GM23338 (cell line): ENCODE data around the gene CCNB1.

Experiments used
- CREB1 ChIP-seq: fragments of 250-450 bp; sonication (Bioruptor Pico); IDR thresholded peaks from 2 replicates; pipeline ENCODE4 v1.5.0; 2020; ENCODE audit warnings: low read depth, mild to moderate bottlenecking, moderate library complexity
- CTCF ChIP-seq, 2 experiments: fragments of 200-600 bp in 1 of 2; sonication (generic) in 1 of 2; conservative IDR thresholded peaks; 2 replicates each; pipeline versions ENCODE4 v1.5.1 to v1.6.1; 2016 to 2017; ENCODE audit warnings: antibody characterized with exemption in 2 of 2, low read depth in 2 of 2, mild to moderate bottlenecking in 2 of 2, moderate library complexity in 1 of 2
- EZH2 ChIP-seq: fragments of 200-600 bp; sonication (generic); IDR thresholded peaks from one replicate; pipeline ENCODE4 v1.8.0; 2017; ENCODE audit warnings: antibody characterized with exemption, mild to moderate bottlenecking, low read depth; ENCODE audit not compliant: unreplicated experiment
- EZH2phosphoT487 ChIP-seq: fragments of 200-600 bp; sonication (generic); IDR thresholded peaks from one replicate; pipeline ENCODE4 v1.8.1; 2018; ENCODE audit warnings: antibody characterized with exemption; ENCODE audit not compliant: unreplicated experiment
- JUNB ChIP-seq: IDR thresholded peaks from one replicate; pipeline ENCODE4 v1.6.1; 2016; ENCODE audit warnings: antibody characterized with exemption; ENCODE audit not compliant: unreplicated experiment
- NANOG ChIP-seq: IDR thresholded peaks from 2 replicates; pipeline ENCODE4 v1.6.1; 2016; ENCODE audit warnings: antibody characterized with exemption, borderline replicate concordance
- POLR2AphosphoS5 ChIP-seq: IDR thresholded peaks from 2 replicates; pipeline ENCODE4 v1.6.1; 2016; ENCODE audit warnings: antibody characterized with exemption, low read depth
- ZNF331 ChIP-seq: fragments of 250-450 bp; sonication (Bioruptor Pico); IDR thresholded peaks from 2 replicates; pipeline ENCODE4 v1.5.0; 2020; ENCODE audit warnings: low read depth, mild to moderate bottlenecking, moderate library complexity
- TF ChIP-seq, protein P1 (sequence below): IDR thresholded peaks from one replicate; pipeline ENCODE4 v1.6.1; 2018; ENCODE audit warnings: antibody characterized with exemption; ENCODE audit not compliant: unreplicated experiment
- TF ChIP-seq, protein P2 (sequence below): IDR thresholded peaks from 2 replicates; pipeline ENCODE4 v1.6.1; 2016; ENCODE audit warnings: antibody characterized with exemption

GRCh38 chr5:69188811-69189161 is 21.8 kb downstream of the CCNB1 start:
- TF ChIP-seq EZH2 (no peak), CTCF (conservative IDR thresholded peaks at IDR 0.05; ENCODE audit: low read depth in 2 of 2) (no peak), POLR2AphosphoS5 (no peak), NANOG (no peak), CREB1 (no peak), JUNB (no peak), EZH2phosphoT487 (no peak), ZNF331 (no peak)
- TF ChIP-seq, protein P1, sequence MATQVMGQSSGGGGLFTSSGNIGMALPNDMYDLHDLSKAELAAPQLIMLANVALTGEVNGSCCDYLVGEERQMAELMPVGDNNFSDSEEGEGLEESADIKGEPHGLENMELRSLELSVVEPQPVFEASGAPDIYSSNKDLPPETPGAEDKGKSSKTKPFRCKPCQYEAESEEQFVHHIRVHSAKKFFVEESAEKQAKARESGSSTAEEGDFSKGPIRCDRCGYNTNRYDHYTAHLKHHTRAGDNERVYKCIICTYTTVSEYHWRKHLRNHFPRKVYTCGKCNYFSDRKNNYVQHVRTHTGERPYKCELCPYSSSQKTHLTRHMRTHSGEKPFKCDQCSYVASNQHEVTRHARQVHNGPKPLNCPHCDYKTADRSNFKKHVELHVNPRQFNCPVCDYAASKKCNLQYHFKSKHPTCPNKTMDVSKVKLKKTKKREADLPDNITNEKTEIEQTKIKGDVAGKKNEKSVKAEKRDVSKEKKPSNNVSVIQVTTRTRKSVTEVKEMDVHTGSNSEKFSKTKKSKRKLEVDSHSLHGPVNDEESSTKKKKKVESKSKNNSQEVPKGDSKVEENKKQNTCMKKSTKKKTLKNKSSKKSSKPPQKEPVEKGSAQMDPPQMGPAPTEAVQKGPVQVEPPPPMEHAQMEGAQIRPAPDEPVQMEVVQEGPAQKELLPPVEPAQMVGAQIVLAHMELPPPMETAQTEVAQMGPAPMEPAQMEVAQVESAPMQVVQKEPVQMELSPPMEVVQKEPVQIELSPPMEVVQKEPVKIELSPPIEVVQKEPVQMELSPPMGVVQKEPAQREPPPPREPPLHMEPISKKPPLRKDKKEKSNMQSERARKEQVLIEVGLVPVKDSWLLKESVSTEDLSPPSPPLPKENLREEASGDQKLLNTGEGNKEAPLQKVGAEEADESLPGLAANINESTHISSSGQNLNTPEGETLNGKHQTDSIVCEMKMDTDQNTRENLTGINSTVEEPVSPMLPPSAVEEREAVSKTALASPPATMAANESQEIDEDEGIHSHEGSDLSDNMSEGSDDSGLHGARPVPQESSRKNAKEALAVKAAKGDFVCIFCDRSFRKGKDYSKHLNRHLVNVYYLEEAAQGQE, result no peak
- TF ChIP-seq, protein P2, sequence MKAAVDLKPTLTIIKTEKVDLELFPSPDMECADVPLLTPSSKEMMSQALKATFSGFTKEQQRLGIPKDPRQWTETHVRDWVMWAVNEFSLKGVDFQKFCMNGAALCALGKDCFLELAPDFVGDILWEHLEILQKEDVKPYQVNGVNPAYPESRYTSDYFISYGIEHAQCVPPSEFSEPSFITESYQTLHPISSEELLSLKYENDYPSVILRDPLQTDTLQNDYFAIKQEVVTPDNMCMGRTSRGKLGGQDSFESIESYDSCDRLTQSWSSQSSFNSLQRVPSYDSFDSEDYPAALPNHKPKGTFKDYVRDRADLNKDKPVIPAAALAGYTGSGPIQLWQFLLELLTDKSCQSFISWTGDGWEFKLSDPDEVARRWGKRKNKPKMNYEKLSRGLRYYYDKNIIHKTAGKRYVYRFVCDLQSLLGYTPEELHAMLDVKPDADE, result no peak
